ENCODE results near the gene UAP1.
A peak's percentile ranks its signal among the peaks of the same experiment; 100 is the strongest.
"Not testable (repeated sequence)": the region's sequence is repeated elsewhere in the genome, so short reads cannot be mapped to it uniquely, and the experiment has no call there.

The UAP1 gene

GRCh38 chr1:162565460-162565859 is 3.9 kb downstream of the UAP1 start:
- no peak for DNase-seq

DNA sequence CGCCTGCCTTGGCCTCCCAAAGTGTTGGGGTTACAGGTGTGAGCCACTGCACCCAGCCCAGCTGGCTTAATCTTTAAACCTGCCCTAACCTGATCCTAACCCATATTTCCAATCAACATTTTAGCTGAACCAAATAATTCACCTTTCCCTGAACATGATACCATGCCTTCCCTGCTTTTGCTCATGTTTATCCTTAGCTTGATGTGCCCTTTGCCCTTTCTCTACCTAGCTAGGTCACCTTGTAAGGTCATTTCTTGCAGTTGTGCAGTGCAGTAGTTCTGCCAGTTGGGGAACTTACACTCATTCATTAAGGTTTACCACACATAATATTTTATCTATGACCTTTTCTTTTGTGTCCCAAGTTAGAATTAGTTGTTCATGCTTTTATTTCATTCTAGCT is 5.3 kb downstream of the UAP1 start:
- DNase-seq, result no peak

DNA sequence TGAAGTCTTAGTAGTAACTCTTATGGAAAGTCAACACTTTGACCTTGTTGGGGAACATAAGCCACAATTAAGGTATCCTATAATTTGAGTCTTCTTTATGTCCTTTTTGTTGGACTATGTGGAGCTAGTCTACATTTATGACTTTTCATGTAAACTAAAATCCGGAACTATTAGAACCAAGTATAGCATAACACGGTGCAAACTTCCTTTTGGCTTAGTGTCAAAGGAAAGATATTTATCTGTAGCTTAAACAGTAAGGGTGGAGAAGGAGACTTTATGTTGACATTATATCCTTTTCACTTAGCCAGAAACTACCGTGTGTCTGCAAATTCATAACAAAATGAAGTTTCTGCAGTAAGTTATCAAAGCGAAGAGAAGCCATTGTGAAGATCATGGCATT is 7.3 kb downstream of the UAP1 start:
- DNase-seq, result no peak

GRCh38 chr1:162570718-162571117 is 9.2 kb downstream of the UAP1 start:
- no peak for DNase-seq

DNA sequence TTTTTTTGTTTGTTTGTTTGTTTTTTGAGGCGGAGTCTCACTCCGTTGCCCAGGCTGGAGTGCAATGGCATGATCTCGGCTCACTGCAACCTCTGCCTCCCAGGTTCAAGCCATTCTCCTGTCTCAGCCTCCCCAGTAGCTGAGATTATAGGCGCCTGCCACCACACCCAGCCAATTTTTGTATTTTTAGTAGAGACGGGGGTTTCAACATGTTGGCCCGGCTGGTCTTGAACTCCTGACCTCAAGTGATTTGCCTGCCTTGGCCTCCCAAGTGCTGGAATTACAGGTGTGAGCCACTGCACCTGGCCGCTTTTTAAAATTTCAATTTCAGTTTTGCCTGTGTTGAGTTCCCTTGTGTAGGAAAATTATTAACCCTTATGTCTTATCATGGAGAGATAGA is 9.6 kb downstream of the UAP1 start:
- not testable (repeated sequence) for DNase-seq

DNA sequence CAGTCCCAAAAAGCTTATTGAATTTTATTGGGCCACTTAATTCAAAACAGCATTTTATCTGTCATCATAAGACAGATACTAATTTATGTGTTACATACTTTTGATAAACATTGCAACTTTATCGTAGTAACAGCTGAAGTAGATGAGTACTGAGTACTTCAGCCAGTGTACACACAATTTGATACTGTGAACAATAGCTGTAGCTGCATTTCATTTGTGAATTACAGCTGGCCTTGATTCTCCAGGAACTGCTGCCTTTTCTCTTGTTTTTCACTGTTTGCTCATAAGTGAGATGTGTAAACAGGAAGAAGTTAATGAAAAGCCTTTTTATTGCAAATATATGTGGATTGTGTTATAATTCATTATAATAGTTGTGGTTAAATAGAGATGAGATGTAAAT is 10.2 kb downstream of the UAP1 start:
- no peak for DNase-seq

- DNase-seq, result no peak
Measured at GRCh38 chr1:162573136-162573535, 11.6 kb downstream of the UAP1 start.

GRCh38 chr1:162578071-162578700 is 16.7 kb downstream of the UAP1 start:
- no peak for DNase-seq

GRCh38 chr1:162578936-162579335 is 17.4 kb downstream of the UAP1 start:
- no peak for DNase-seq

DNA sequence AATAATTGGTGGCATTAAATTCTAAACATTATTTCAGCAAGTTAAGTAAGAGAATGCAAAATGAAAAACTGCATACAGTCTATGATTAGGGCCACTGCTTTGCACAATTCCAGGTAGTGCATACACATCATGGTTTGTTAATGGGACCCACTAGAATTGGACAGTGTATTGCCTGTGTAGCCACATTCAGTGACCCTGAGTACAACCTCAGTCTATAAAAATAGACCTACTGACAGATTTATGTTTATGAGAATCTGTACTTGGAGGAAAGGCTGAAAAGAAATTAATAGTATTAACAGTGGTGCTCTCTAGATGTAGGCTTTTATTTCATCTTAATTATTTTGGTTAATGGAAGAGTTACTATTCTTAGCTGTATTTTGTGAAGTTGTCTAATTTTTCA is 18.8 kb downstream of the UAP1 start:
- no peak for DNase-seq

DNA sequence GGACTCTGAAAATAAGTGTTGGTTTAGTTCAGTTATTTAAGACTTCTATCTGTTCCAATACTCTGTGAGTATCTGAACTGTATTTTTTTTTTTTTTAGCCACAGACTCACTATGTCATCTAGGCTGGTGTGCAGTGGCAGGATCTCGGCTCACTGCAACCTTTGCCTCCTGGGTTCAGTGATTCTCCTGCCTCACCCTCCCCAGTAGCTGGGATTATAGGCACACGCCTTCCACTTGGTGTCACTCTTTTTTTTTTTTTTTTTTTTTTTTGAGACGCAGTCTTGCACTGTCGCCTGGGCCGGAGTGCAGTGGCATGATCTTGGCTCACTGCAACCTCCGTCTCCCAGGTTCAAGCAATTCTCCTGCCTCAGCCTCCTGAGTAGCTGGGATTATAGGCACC is 21.4 kb downstream of the UAP1 start:
- not testable (repeated sequence) for DNase-seq

GRCh38 chr1:162585101-162585500 is 23.6 kb downstream of the UAP1 start:
- not testable (repeated sequence) for DNase-seq

- no peak for DNase-seq
Measured at GRCh38 chr1:162587347-162587746, 25.8 kb downstream of the UAP1 start.

DNA sequence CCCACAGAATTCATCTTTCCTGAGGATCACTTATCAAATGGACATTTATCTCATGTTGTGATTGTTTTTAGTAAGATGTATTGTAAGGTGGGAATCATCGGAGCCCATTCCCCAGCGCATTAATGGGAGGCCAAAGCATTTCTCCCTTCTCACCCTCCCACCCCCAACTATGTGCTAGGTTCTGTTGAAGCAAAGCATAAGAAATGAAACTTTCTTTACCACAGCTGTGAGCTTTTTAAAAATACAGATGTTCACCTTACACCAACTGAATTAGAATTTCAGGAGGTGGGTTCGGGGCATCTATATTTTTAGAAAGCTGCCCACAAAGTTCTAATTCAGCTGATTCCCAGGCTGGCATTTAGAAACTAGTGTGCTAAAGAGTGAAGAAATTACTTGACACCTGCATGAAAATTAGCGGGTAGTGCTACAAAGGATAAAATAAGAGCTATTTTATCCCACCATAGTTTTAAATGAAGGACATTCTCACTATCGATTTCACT is 26.3 kb downstream of the UAP1 start:
- no peak for DNase-seq

DNA sequence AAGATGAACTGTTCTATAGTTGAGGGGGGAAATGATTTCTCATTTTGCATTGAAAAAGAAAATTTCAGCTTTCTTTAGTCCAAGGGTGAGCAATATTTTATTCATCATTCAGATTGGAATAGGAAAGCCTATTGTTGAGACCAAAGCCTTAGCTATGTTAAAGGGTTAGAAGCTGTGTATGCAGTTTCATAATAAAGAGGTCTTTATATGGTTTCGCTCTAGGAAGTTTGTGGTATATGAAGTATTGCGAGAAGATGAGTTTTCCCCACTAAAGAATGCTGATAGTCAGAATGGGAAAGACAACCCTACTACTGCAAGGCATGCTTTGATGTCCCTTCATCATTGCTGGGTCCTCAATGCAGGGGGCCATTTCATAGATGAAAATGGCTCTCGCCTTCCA is 28.6 kb downstream of the UAP1 start:
- DNase-seq, result no peak

GRCh38 chr1:162590686-162591085 is 29.2 kb downstream of the UAP1 start:
- DNase-seq, result no peak

DNA sequence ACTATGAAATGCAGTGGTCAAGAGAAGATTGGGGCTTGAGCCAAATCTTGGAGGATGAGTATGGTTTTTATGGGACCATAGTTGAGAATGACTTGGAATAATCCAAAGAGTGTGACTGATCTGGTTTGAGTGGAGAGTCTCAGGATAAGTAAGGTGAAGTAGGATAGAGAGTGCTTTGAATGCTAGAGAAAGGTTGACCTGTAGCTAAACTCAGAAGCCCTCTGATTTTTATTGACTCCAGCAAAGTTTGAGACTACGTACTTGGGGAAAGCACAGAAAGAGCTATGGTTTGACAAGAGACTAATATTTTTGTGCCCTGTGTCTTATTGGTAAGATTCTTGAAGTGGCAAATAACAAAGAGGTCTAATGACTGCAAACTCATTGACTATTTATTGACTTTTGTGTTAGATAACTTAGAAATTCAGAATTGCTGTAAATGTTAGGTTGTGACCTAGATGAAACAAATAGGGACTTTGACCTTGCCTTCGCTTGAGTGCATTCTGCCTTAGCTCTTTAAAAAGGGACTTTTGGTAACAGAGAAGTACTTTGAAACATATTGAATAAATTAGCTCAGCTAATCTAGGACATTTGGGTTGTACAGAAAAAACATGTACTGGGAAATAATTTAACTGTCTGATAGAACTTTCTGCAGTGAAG is 35.1 kb downstream of the UAP1 start:
- no peak for DNase-seq

GRCh38 chr1:162599451-162599850 is 37.9 kb downstream of the UAP1 start:
- DNase-seq, result no peak

- not testable (repeated sequence) for DNase-seq
Measured at GRCh38 chr1:162603117-162603516, 41.6 kb downstream of the UAP1 start.

DNA sequence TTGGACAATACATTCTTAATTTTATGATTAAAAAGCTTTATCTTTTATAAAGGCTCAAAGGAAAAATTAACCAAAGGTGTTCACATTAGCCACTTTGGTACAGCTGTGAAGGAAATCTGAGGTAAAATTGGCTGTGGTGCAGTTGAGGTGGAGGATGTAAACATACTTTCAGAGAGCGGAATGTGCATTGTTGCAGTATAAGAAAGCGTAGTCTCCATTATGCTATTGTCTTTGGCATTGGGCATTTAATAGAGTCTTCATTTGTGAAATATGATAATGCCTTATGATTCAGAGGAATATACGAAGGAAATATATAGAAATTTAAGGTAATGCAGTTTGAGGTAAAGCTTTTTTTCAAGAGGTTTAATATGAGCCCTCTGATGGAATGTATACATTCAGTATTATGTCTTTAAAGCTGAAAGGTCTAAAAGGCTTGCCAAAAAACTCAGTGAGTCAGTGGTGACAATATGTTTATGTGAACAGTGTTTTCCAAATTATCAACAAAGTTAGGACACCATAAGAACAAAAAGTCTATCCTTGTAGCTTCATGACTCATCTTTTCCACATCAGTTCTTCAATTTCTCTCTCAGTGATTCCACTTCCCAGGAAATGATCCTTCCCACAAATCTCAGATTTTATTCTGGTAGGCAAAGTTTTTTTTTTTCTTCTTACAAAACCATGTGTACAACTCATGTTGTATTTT is 43.9 kb downstream of the UAP1 start:
- DNase-seq, result peak; percentile 90

DNA sequence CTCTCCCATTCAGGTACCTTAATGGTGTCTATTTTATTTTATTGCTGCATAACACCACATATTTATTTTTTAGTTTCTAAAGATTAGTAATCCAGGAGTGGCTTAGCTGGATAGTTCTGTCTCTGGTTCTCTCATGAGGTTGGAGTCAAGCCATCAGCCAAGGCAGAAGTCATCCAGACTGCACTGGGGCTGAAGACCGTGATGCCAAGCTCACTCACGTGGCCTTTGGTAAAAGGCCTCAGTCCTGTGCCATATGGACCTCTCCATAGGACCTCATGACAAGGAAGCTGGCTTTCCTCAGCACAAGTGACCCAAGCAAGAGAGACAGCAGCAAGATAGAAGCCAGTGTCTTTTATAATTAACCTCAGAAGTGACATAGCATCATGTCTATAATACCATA is 47.8 kb downstream of the UAP1 start:
- no peak for DNase-seq

GRCh38 chr1:162612606-162613400 is 51.3 kb downstream of the UAP1 start:
- DNase-seq, result peak; percentile 34

DNA sequence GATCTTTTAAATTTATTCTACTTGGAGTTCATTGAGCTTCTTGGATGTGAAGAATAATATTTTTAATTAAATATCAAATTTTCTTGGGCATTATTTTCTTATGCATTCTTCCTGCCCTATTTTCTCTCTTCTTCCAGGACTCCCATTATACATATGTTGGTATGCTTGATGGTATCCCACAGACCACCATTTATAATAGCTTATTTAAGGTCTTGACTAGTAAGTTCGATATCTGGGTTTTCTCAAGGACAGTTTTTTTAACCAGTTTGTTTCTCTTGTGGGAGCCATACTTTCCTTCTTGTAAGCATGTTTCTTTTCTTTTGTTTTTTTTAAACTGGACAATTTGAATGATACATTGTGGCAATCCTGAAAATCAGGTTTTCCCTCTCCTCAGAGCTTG is 55.3 kb downstream of the UAP1 start:
- DNase-seq, result no peak

Data from fibroblast of skin of scalp (primary cell).